Measurements from ENCODE around the gene GPR45.
A peak's percentile ranks its signal among the peaks of the same experiment; 100 is the strongest.
"Not testable (repeated sequence)": the region's sequence is repeated elsewhere in the genome, so short reads cannot be mapped to it uniquely, and the experiment has no call there.

The GPR45 gene, protein sequence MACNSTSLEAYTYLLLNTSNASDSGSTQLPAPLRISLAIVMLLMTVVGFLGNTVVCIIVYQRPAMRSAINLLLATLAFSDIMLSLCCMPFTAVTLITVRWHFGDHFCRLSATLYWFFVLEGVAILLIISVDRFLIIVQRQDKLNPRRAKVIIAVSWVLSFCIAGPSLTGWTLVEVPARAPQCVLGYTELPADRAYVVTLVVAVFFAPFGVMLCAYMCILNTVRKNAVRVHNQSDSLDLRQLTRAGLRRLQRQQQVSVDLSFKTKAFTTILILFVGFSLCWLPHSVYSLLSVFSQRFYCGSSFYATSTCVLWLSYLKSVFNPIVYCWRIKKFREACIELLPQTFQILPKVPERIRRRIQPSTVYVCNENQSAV

DNA sequence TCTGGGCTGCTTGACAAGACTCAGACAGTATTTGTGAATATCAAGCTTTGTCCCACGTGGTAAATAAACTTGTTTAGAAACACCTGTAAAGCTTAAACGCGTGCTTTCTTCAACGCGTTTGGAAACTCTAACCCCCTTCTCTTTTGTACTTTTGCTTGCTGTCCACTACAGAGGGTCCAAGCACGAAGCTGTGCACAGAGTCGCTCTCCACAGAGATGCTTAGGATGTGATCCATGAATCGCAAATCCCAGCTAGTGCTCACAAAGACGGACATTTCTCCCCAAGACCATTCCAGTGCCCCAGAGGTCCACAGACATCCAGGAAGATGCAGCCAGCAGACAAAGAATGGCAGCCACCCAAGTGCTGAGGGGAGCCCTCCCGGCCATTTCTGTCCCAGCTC is at the start of gene GPR45:
Gene GPR45 (plus strand): TSS at position 301 of the 400 bp plus-strand sequence. CDS start 116 bp downstream, outside the sequence.
- no peak for DNase-seq

DNA sequence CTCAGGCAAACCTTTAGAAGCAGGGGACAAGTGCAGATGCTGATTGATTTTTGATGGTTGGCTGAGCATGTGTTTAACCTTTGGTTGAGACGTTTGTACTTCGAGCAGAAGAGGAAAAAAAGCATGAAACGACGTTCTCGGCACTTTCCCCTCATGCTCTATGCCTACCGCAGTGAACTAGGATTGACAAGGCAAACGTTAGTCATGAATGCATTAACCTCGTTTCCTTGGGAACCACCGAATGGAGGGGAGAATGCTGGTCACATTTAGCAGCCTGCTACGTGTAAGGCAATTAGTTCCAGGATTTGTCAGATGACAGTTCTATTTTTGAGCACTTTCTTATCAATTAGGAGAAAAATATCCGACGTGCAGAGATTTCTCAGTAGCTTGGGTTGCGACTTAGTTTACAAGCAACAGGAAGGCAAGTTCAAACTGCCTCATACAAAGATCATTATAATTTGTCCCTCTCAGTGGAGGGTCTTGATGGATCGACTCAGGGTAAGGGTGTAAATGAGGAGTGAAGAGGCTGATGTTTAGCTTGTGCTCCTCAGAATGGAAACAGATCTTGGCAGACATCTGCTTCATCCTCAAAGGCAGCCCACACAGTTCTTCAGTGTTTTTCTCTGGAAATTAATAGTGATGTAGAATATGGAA is 47.4 kb upstream of the GPR45 start:
- no peak for DNase-seq

- no peak for DNase-seq
Observed at GRCh38 chr2:105196651-105197050, 44.9 kb upstream of the GPR45 start.

GRCh38 chr2:105215586-105216192 is 25.9 kb upstream of the GPR45 start:
- DNase-seq = no peak

- no peak for DNase-seq
Observed at GRCh38 chr2:105220604-105221003, 20.9 kb upstream of the GPR45 start.

- DNase-seq = no peak
Observed at GRCh38 chr2:105224444-105224843, 17.1 kb upstream of the GPR45 start.

GRCh38 chr2:105231232-105231619 is 10.3 kb upstream of the GPR45 start:
- no peak for DNase-seq

- DNase-seq = peak; percentile 37
Observed at GRCh38 chr2:105235388-105236059, 6.0 kb upstream of the GPR45 start.

- DNase-seq = no peak
Observed at GRCh38 chr2:105236060-105236424, 5.5 kb upstream of the GPR45 start.

DNA sequence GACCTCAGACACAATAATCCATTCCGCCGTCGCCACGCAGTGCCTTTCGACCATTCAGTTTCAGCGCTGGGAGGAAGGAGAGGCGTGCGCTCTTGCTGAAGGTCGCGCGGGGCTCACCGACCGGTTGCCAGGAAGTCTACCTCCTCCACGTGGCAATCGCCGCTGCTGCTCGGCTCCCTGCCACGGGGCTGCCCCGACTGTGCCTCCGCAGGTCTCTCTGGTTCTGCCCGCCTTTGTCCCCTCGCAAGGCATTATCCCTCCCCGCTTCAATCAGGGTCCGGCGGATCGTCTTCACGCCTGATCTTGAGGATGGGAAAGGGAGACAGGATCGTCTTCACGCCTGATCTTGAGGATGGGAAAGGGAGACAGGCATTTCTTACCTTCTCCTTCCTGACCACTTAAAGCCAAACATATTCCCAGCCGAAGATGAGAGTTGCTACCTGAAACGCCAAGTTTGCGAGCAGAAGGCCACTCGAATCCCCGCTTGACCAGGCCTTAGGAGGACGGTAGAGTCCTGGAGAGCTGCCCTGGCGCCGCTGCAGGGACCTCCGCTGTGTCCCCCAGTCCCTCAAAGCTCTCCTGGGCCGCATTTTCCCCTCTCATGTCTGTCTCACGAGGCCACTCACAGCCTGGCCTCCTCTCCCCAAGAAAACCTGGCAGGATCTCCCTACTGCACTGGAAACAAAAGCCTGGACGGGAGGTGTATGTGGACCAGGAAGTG is 4.3 kb upstream of the GPR45 start:
- DNase-seq = no peak

- no peak for DNase-seq
Observed at GRCh38 chr2:105238664-105239240, 2.8 kb upstream of the GPR45 start.

DNA sequence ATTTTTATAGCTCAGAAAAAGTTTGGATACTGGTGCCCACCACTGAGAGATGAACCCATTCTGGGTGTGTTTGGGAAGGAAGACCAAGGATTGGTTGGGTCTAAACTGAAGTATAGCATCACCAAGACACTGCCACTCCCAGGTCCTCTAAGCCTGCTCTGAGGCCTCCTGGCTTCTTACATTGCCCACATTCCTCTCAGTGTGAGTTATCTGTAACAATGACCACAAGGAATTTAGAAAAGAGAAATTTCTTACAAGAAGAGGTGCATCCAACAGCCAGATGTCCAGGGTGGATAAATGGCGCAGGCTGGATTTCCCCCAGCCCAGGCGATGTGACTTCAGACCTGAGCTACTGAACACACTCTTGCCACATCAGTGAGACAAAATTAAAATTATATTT is 1.6 kb upstream of the GPR45 start:
- no peak for DNase-seq

GRCh38 chr2:105242286-105242993 is 897 bp downstream of the GPR45 start:
- no peak for DNase-seq

GRCh38 chr2:105243961-105244360 is 2.4 kb downstream of the GPR45 start:
- DNase-seq = no peak

DNA sequence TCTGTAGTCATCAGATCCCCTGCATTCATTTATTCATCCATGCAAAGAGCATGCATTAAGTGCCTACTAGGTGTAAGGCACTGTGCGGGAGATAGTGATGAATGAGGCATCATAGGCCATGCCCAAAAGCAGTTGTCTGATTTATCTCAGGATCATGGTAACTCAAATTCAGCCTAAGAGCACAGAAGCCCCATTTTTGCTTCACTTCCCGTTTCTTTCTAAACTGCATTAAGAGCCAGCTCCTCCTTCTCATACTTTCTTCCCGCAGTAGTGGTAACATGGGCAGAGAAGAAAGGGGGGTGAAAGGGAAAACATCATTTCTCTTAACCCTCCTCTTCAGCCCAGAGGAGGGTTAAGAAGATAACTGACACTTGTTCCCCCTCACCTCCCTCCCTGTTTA is 2.9 kb downstream of the GPR45 start:
- no peak for DNase-seq

DNA sequence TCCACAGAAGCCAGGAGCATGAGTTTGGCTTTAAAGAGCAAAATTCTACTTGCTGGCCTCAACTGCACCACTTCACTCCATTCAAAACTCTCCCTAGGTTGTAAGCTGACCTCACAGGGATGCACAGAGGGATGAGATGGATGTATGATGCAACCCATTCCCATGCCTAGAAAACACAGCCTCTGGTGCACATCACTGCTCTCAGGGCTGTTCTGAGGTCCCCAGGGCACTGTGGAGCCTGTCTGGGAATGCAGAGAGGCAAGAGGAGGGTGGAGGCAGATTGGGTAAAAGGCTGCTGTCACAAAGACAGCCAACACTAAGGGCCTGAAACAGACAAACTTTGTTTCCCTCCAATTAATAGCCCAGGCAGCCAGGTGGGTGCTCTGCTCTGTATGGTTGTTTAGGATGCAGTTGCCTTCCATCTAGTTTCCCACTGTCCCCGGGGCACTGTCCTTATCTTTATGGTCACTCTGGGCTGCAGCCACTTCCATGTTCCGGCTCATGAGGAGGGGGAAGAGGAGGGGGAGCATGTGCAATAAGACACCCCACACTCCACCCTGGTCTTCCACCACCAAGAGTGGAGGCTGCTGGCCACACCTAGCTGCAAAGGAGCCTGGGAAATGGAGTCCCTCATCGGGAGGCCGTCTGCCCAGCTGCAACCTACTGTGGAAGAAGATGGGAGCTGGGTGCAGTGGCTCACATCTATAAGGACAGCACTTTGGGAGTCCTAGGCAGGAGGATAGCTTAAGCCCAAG is 7.0 kb downstream of the GPR45 start:
- no peak for DNase-seq

DNA sequence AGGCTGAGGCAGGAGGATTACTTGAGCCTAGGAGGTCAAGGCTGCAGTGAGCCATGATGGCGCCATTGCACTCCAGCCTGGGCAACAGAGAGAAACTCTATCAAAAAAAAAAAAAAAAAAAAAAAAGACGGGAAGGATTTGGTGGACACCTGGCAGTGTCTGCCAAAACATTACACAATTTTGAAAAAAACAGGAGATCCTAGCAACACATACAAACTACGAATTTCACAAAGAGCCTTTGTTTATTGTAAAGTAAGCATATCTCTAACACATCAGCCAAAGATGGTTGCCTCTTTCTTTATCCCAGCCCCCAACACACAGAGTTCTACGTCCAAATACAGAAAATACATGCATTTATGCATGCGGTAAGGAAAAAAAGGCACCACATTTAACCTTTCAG is 7.6 kb downstream of the GPR45 start:
- no peak for DNase-seq

DNA sequence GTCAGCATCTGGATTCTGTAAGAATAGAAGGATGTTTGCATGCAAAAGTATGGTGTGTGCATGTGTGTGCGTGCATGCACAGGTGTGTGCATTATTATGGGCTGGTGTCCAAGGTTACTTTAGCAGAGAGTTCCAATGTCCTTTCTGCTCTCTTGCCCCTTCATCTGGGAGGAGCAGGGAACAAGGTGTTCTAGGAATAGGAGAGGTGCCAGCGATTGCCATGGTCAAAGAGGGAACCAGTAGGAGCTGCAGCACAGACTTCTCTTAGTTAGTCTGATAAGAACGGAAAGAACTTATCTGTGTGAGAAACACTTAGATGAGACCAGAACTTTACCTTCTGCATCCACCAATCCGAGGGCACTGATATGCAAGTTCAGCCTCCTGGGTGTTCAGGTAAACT is 8.3 kb downstream of the GPR45 start:
- no peak for DNase-seq

- not testable (repeated sequence) for DNase-seq
Observed at GRCh38 chr2:105251016-105251648, 9.6 kb downstream of the GPR45 start.

- DNase-seq = no peak
Observed at GRCh38 chr2:105252271-105252670, 10.7 kb downstream of the GPR45 start.

All from NCI-H1105 (cell line).